PC-3 (cell line): Measurements from ENCODE around the gene LRP1B.

ENCODE experiments used
- EZH2 ChIP-seq: fragments of 300-600 bp; sonication (generic); IDR thresholded peaks from one replicate; pipeline ENCODE4 v1.6.1; 2017; ENCODE audit warnings: antibody characterized with exemption, mild to moderate bottlenecking, low read length; ENCODE audit not compliant: unreplicated experiment
- TF ChIP-seq, protein P1 (sequence below): fragments of 300-600 bp; sonication (generic); conservative IDR thresholded peaks from 2 replicates; pipeline ENCODE4 v1.5.1; 2017; ENCODE audit warnings: antibody characterized with exemption, low read depth, mild to moderate bottlenecking, low read length

- TF ChIP-seq EZH2 = no peak
- TF ChIP-seq, protein P1, sequence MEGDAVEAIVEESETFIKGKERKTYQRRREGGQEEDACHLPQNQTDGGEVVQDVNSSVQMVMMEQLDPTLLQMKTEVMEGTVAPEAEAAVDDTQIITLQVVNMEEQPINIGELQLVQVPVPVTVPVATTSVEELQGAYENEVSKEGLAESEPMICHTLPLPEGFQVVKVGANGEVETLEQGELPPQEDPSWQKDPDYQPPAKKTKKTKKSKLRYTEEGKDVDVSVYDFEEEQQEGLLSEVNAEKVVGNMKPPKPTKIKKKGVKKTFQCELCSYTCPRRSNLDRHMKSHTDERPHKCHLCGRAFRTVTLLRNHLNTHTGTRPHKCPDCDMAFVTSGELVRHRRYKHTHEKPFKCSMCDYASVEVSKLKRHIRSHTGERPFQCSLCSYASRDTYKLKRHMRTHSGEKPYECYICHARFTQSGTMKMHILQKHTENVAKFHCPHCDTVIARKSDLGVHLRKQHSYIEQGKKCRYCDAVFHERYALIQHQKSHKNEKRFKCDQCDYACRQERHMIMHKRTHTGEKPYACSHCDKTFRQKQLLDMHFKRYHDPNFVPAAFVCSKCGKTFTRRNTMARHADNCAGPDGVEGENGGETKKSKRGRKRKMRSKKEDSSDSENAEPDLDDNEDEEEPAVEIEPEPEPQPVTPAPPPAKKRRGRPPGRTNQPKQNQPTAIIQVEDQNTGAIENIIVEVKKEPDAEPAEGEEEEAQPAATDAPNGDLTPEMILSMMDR = no peak
Measured at GRCh38 chr2:140880573-140880972, 1250.2 kb downstream of the LRP1B start.
